Upper lobe of right lung (tissue), 1 donor: Measurements from ENCODE around the gene P3H2. TPM values are rescaled to one million over a fixed set of nuclear protein-coding genes. Genes with fewer than 3 reads are reported as not detected.

ENCODE experiments used
- ATAC-seq: fragments of 200-7000 bp; cut with Tn5 transposase; one replicate; pipeline ENCODE4 v1.9.1; 2020; ENCODE audit warnings: mild to moderate bottlenecking, moderate library complexity
- DNase-seq: peaks from one replicate; pipeline ENCODE4 v3.0.0-alpha.2; 2020
- H3K27ac ChIP-seq: fragments of 200-600 bp; one replicate; pipeline ENCODE4 v1.8.0; 2022
- H3K27me3 ChIP-seq: fragments of 200-600 bp; one replicate; pipeline ENCODE4 v1.8.0; 2022; ENCODE audit warnings: mild to moderate bottlenecking
- H3K36me3 ChIP-seq: fragments of 200-600 bp; one replicate; pipeline ENCODE4 v1.8.0; 2022
- H3K4me1 ChIP-seq: fragments of 200-600 bp; one replicate; pipeline ENCODE4 v1.8.0; 2022
- H3K4me3 ChIP-seq: fragments of 200-600 bp; one replicate; pipeline ENCODE4 v1.8.0; 2022; ENCODE audit warnings: mild to moderate bottlenecking
- H3K9me3 ChIP-seq: fragments of 200-600 bp; one replicate; pipeline ENCODE4 v1.8.0; 2022
- CTCF ChIP-seq: fragments of 200-600 bp; IDR thresholded peaks from one replicate; pipeline ENCODE4 v1.8.0; 2022; ENCODE audit warnings: antibody characterized with exemption
- intact Hi-C: fragments of 100-400 bp; cut with DNase I; formaldehyde crosslinking; loops from one replicate; pipeline ENCODE4 v1.11.0; 2022
- total RNA-seq: library from RNA; stranded (reverse); fragmentation: NEBNext Ultra II Directional; extraction: Animal tissue kit (Norgen Biotek cat#: 25700); gene quantifications from one replicate; pipeline ENCODE4 v1.2.1, GENCODE V29; 2021
- donor health status: DM: no; HTN: yes; CAD: no; lungs with severe emphysema.

P3H2 gene
- total RNA-seq, 1 donor from 2014 or later: 79.0 TPM

- ATAC-seq: no peak
- no peak for TF ChIP-seq CTCF
- Histone ChIP-seq H3K4me3 (peak overlapping the region; percentile 41), H3K27me3 (no peaks in the 10 kb centered on the region), H3K36me3 (no peaks in the 10 kb centered on the region), H3K4me1 (peaks cover 8% of the 10 kb centered on the region), H3K27ac (no peak overlapping the region), H3K9me3 (no peaks in the 10 kb centered on the region)
- intact Hi-C loops: no loop called here
- DNase-seq: no peak
Measured at GRCh38 chr3:190116551-190117067, 4.1 kb downstream of the P3H2 start.

DNA sequence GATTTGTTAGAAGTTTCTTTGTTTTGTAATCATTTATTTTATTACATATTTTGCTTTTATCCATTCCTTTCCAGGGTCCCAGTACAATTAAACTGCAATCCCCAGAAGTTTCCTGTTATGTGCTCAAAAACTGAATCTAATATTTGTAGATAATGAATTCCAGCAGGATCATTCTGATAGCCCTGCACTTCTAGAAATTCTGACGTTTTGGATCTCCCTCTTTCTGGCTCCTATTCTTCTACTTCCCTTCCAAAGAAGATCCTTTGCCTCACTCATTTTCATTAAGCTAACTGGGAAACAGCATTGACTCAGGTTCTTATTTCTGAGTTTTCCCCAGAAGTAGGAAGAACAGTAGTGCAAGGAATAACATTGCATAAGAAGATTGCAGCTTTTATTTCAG lies 9.9 kb downstream of the P3H2 start:
- intact Hi-C loops: no loop called here
- no peaks in the 10 kb centered on the region for H3K36me3 ChIP-seq
- no peak overlapping the region for H3K4me3 ChIP-seq
- H3K27me3 ChIP-seq: no peaks in the 10 kb centered on the region
- H3K27ac ChIP-seq: no peak overlapping the region
- peaks cover 13% of the 10 kb centered on the region for H3K4me1 ChIP-seq
- no peaks in the 10 kb centered on the region for H3K9me3 ChIP-seq
- ATAC-seq (no peak), DNase-seq (no peak)
- no peak for TF ChIP-seq CTCF

DNA sequence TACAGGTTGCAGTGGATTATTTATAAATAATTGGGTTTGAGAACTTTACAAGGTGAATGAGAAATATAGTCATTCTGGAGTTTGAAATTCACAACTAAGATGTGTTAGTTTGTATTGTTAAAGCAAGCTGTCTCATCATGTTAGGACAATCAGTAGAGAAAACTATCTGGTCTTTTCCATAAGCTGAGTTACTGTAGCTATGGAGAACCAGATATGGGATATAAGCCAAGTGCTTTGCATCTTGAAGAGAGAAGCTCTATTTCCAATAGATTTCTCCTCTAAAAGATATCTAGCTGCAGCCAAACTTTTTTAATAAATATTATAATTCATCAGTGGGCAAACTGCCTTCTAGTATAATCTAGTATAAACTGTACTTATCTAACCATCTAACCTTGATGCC lies 11.3 kb downstream of the P3H2 start:
- no peak for DNase-seq
- TF ChIP-seq CTCF: no peak
- intact Hi-C loops: no loop called here
- ATAC-seq: no peak
- Histone ChIP-seq H3K9me3 (no peaks in the 10 kb centered on the region), H3K36me3 (no peaks in the 10 kb centered on the region), H3K4me3 (no peak overlapping the region), H3K27ac (no peak overlapping the region), H3K4me1 (peaks cover 13% of the 10 kb centered on the region), H3K27me3 (no peaks in the 10 kb centered on the region)

GRCh38 chr3:190108804-190109203 lies 11.9 kb downstream of the P3H2 start:
- H3K4me3 ChIP-seq: no peak overlapping the region
- no peak overlapping the region for H3K27ac ChIP-seq
- TF ChIP-seq CTCF: no peak
- ATAC-seq: peak; percentile 48
- H3K27me3 ChIP-seq: no peaks in the 10 kb centered on the region
- H3K9me3 ChIP-seq: no peaks in the 10 kb centered on the region
- intact Hi-C loops: no loop called here
- peaks cover 13% of the 10 kb centered on the region for H3K4me1 ChIP-seq
- no peak for DNase-seq
- H3K36me3 ChIP-seq: no peaks in the 10 kb centered on the region

GRCh38 chr3:190105876-190106275 lies 14.8 kb downstream of the P3H2 start:
- no peak for DNase-seq
- Histone ChIP-seq H3K27ac (no peak overlapping the region), H3K36me3 (no peaks in the 10 kb centered on the region), H3K27me3 (no peaks in the 10 kb centered on the region), H3K4me3 (no peak overlapping the region), H3K9me3 (no peaks in the 10 kb centered on the region), H3K4me1 (peaks cover 13% of the 10 kb centered on the region)
- no peak for ATAC-seq
- no peak for TF ChIP-seq CTCF
- intact Hi-C loops: no loop called here
